Measurements from ENCODE around the gene TBC1D5.
"Not testable (repeated sequence)": the region's sequence is repeated elsewhere in the genome, so short reads cannot be mapped to it uniquely, and the experiment has no call there.

TBC1D5 gene

GRCh38 chr3:17733215-17733614, 9.2 kb downstream of the TBC1D5 start:
- Histone ChIP-seq H3K27ac (no peak overlapping the region), H3K9me3 (peaks cover 0 to 7% (median 5%) of the 10 kb centered on the region in 3 donors), H3K27me3 (no peaks in the 10 kb centered on the region), H3K36me3 (no peaks in the 10 kb centered on the region), H3K4me1 (peaks cover 0 to 7% (median 1%) of the 10 kb centered on the region in 4 donors), H3K4me3 (no peak overlapping the region)
- intact Hi-C loops (cut with DNase I; ENCODE audit: low total_unique reads) = no loop called here
- no peak for TF ChIP-seq CTCF (IDR thresholded peaks at IDR 0.05)
- DNase-seq = no peak

- Histone ChIP-seq H3K4me3 (no peak overlapping the region), H3K4me1 (peaks cover 0 to 7% (median 0%) of the 10 kb centered on the region in 4 donors), H3K9me3 (peaks cover 0 to 7% (median 5%) of the 10 kb centered on the region in 3 donors), H3K36me3 (peaks cover 0 to 9% (median 0%) of the 10 kb centered on the region in 3 donors), H3K27ac (no peak overlapping the region), H3K27me3 (no peaks in the 10 kb centered on the region)
- intact Hi-C loops (cut with DNase I; ENCODE audit: low total_unique reads) = no loop called here
- DNase-seq = no peak
- TF ChIP-seq CTCF (IDR thresholded peaks at IDR 0.05) = no peak
These were observed 12.0 kb downstream of the TBC1D5 start for GRCh38 chr3:17730318-17730967.

GRCh38 chr3:17726313-17726712, 16.1 kb downstream of the TBC1D5 start:
- peaks cover 0 to 10% (median 0%) of the 10 kb centered on the region in 3 donors for H3K36me3 ChIP-seq
- TF ChIP-seq CTCF (IDR thresholded peaks at IDR 0.05) = no peak
- no peak for DNase-seq
- H3K27me3 ChIP-seq = no peaks in the 10 kb centered on the region
- H3K4me3 ChIP-seq = no peak overlapping the region
- peaks cover 0 to 7% (median 5%) of the 10 kb centered on the region in 3 donors for H3K9me3 ChIP-seq
- H3K27ac ChIP-seq = no peak overlapping the region
- intact Hi-C loops (cut with DNase I; ENCODE audit: low total_unique reads) = no loop called here
- peaks cover 0 to 7% (median 0%) of the 10 kb centered on the region in 4 donors for H3K4me1 ChIP-seq

- H3K4me3 ChIP-seq; H3K27ac ChIP-seq; H3K9me3 ChIP-seq; H3K4me1 ChIP-seq; H3K36me3 ChIP-seq; intact Hi-C loops (cut with DNase I; ENCODE audit: low total_unique reads); H3K27me3 ChIP-seq; DNase-seq: not testable (repeated sequence)
These were observed 16.6 kb downstream of the TBC1D5 start for GRCh38 chr3:17725844-17726243.

GRCh38 chr3:17724948-17725347, 17.5 kb downstream of the TBC1D5 start:
- no peak overlapping the region for H3K4me3 ChIP-seq
- peaks cover 0 to 7% (median 0%) of the 10 kb centered on the region in 4 donors for H3K4me1 ChIP-seq
- intact Hi-C loops (cut with DNase I; ENCODE audit: low total_unique reads) = no loop called here
- H3K36me3 ChIP-seq = peaks cover 0 to 10% (median 0%) of the 10 kb centered on the region in 3 donors
- no peak for DNase-seq
- TF ChIP-seq CTCF (IDR thresholded peaks at IDR 0.05) = no peak
- no peaks in the 10 kb centered on the region for H3K27me3 ChIP-seq
- H3K27ac ChIP-seq = no peak overlapping the region
- H3K9me3 ChIP-seq = no peaks in the 10 kb centered on the region

GRCh38 chr3:17724122-17724521, 18.3 kb downstream of the TBC1D5 start:
- no peak overlapping the region for H3K4me3 ChIP-seq
- intact Hi-C loops (cut with DNase I; ENCODE audit: low total_unique reads) = no loop called here
- TF ChIP-seq CTCF (IDR thresholded peaks at IDR 0.05) = no peak

More at GRCh38 chr3:17724122-17724521, 18.3 kb downstream of the TBC1D5 start:
- Histone ChIP-seq H3K9me3 (no peaks in the 10 kb centered on the region), H3K4me1 (peaks cover 0 to 7% (median 0%) of the 10 kb centered on the region in 4 donors), H3K27me3 (no peaks in the 10 kb centered on the region), H3K36me3 (peaks cover 0 to 10% (median 0%) of the 10 kb centered on the region in 3 donors), H3K27ac (no peak overlapping the region)
- DNase-seq = no peak
